ENCODE data around the gene TBC1D10B. TPM values are rescaled to one million over a fixed set of nuclear protein-coding genes. Genes with fewer than 3 reads are reported as not detected.

TBC1D10B gene
- total RNA-seq, 1 experiment from 2014 or later, result 49.2 TPM

DNA sequence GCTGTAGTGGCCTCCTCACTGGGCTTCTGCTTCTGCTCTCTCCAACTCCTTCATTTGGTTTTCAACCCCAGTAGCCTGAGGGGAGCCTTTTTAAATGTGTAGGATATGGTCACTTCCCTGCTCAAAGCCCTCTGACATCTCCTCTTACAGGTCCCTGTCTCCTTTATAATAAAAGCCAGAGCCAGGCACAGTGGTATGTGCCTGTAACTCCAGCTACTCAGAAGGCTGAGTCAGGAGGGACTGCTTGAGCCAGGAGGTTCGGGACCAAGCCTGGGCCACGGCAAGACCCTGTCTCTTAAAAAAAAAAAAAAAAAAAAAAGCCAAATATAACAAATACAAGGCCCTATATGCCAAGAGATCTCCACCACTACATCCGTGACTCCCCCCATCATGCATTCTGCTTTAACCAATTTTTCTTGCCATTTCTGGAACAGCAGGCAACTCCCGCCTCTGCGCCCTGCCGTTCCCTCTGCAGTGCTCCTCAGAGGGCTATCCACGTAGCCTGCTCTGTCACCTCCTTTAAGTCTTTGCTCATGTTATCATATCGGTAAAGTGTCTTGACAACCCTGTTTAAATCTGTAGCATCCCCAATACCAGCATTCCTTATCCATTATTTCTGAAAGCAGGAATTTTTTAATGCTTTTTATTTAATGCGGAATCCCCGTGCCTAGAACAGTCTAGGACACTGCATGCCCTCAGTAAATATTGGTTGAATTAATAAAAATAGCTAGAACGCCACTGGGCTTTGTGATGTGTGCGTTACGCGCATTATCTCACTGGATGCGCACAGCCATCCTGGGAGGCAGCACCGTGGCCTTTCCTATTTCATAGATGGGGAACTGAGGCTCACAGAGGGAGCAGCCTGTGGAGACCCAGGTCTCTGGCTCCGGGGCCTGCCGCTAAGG, 46.6 kb upstream of the TBC1D10B start:
- DNase-seq (ENCODE audit: low read depth, low spot score) (no peak), ATAC-seq (no peak)
- Histone ChIP-seq H3K9me2 (ENCODE audit: insufficient read depth) (no peaks in the 10 kb centered on the region), H3K4me2 (ENCODE audit: low read length) (peak overlapping the region; percentile 28; the same call in 1 of the 2 replicates), H3K36me3 (ENCODE audit: control insufficient read depth in 1 of 2, insufficient read depth in 2 of 2, low read length in 2 of 2) (peaks cover 10 to 34% of the 10 kb centered on the region in 2 experiments; a peak in 2 of 4 replicates), H3K9ac (ENCODE audit: low read length) (no peak overlapping the region), H2AFZ (ENCODE audit: low read depth, low read length, poor library complexity, severe bottlenecking) (no peak overlapping the region), H3K27me3 (ENCODE audit: insufficient read depth, low read length) (no peaks in the 10 kb centered on the region), H3K4me3 (replicated peaks in 1 of 2; ENCODE audit: low read depth in 1 of 2, low read length in 2 of 2) (no peak overlapping the region), H3K27ac (ENCODE audit: low read depth, low read length) (peak overlapping the region; percentile 83; the same call in 1 of the 2 replicates), H3K79me2 (ENCODE audit: insufficient read depth, low read length) (peaks cover 27% of the 10 kb centered on the region), H4K20me1 (ENCODE audit: insufficient read depth) (peaks cover 3% of the 10 kb centered on the region; the same call in 1 of the 2 replicates), H3K4me1 (ENCODE audit: control insufficient read depth in 1 of 2, insufficient read depth in 2 of 2, low read length in 2 of 2) (peaks cover 6 to 40% of the 10 kb centered on the region in 2 experiments; a peak in 3 of 4 replicates), H3K9me3 (ENCODE audit: control insufficient read depth in 1 of 2, insufficient read depth in 1 of 2, low read depth in 1 of 2, low read length in 2 of 2) (no peaks in the 10 kb centered on the region)
- ChIA-PET POLR2A (interaction anchor here (0.9 to 2.0 kb wide), 6 partner anchors 7 to 217 kb away, joined by 3 to 15 read pairs (median 7); partner anchors contain the start of genes DCTPP1, ZNF48, ZNF764 and ZNF771), CTCF (interaction anchor here (0.9 to 4.9 kb wide), 10 partner anchors 8 to 324 kb away, joined by 3 to 52 read pairs (median 6); partner anchors contain the start of genes DCTPP1, ZNF48 and ZNF771), RAD21 (ENCODE audit: low non-redundant PET in 1 of 2, low total read pairs in 2 of 2, uncharacterized antibody in 2 of 2, unreplicated experiment in 2 of 2) (interaction anchor here (0.9 to 1.4 kb wide), 3 partner anchors 10 to 13 kb away, joined by 3 to 4 read pairs (median 4); partner anchors contain the start of genes DCTPP1 (in 2 of the 2) and ZNF771 (in 1 of the 2))
- TF ChIP-seq POLR2AphosphoS5 (IDR thresholded peaks at IDR 0.05; ENCODE audit: low read depth, low read length), result no peak
- BruUV-seq (replicated peaks), result no TSS peak
- intact Hi-C loops (cut with micrococcal nuclease), result no loop called here

DNA sequence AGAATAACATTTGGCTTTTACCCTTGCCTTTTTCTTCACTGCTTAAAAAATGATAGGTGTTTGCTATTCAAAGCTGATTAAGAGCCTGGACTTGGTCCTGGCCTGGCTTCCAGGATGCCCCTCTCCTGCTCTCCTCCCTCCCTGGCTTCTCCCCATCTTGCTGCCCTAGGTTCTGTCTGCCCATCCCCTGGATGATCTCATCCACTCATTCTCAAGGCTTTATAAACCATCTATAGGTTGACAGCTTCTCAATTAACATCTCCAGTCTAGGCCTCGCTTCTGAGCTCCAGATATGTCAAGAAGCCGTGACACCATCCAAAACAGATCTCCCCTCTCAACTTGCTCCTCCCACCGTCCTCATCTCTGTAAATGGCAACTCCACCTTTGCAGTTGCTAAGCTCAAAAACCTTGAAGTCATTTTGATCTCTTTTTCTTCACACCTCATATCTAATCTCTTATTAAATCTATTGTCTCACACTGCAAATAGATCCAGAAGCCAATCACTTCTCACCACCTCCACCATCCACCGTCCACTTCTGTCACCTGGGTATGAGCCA, 45.8 kb upstream of the TBC1D10B start:
- Histone ChIP-seq H3K4me2 (ENCODE audit: low read length) (no peak overlapping the region), H3K4me1 (ENCODE audit: control insufficient read depth in 1 of 2, insufficient read depth in 2 of 2, low read length in 2 of 2) (peaks cover 6 to 40% of the 10 kb centered on the region in 2 experiments; a peak in 3 of 4 replicates), H3K9me3 (ENCODE audit: control insufficient read depth in 1 of 2, insufficient read depth in 1 of 2, low read depth in 1 of 2, low read length in 2 of 2) (no peaks in the 10 kb centered on the region), H3K79me2 (ENCODE audit: insufficient read depth, low read length) (peaks cover 33% of the 10 kb centered on the region), H3K9me2 (ENCODE audit: insufficient read depth) (no peaks in the 10 kb centered on the region), H3K27me3 (ENCODE audit: insufficient read depth, low read length) (no peaks in the 10 kb centered on the region), H4K20me1 (ENCODE audit: insufficient read depth) (peaks cover 3% of the 10 kb centered on the region; the same call in 1 of the 2 replicates), H2AFZ (ENCODE audit: low read depth, low read length, poor library complexity, severe bottlenecking) (no peak overlapping the region), H3K36me3 (ENCODE audit: control insufficient read depth in 1 of 2, insufficient read depth in 2 of 2, low read length in 2 of 2) (peaks cover 8 to 35% of the 10 kb centered on the region in 2 experiments; a peak in 2 of 4 replicates), H3K27ac (ENCODE audit: low read depth, low read length) (no peak overlapping the region), H3K4me3 (replicated peaks in 1 of 2; ENCODE audit: low read depth in 1 of 2, low read length in 2 of 2) (no peak overlapping the region), H3K9ac (ENCODE audit: low read length) (no peak overlapping the region)
- CTCF ChIA-PET, result interaction anchor here (1.1 kb wide), 1 partner anchor 14 kb away, joined by 6 read pairs; the partner anchor contains the start of gene DCTPP1
- POLR2A ChIA-PET, result no interaction called here
- DNase-seq (ENCODE audit: low read depth, low spot score) (no peak), ATAC-seq (no peak)
- BruUV-seq (replicated peaks), result no TSS peak
- intact Hi-C loops (cut with micrococcal nuclease), result no loop called here
- RAD21 ChIA-PET (ENCODE audit: low non-redundant PET in 1 of 2, low total read pairs in 2 of 2, uncharacterized antibody in 2 of 2, unreplicated experiment in 2 of 2), result no interaction called here
- TF ChIP-seq ATF3 (IDR thresholded peaks at IDR 0.05) (no peak), EZH2 (IDR thresholded peaks at IDR 0.05) (no peak), FOSL1 (IDR thresholded peaks at IDR 0.05; ENCODE audit: low read depth) (no peak), SIN3A (IDR thresholded peaks at IDR 0.05; ENCODE audit: low read depth) (no peak), ELF1 (IDR thresholded peaks at IDR 0.05; ENCODE audit: borderline replicate concordance, low read depth) (no peak), REST (IDR thresholded peaks at IDR 0.05; ENCODE audit: low read depth) (no peak), JUND (IDR thresholded peaks at IDR 0.05) (no peak)
- TF ChIP-seq, protein P1, sequence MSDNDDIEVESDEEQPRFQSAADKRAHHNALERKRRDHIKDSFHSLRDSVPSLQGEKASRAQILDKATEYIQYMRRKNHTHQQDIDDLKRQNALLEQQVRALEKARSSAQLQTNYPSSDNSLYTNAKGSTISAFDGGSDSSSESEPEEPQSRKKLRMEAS (IDR thresholded peaks at IDR 0.05), result no peak
- TF ChIP-seq, protein P2, sequence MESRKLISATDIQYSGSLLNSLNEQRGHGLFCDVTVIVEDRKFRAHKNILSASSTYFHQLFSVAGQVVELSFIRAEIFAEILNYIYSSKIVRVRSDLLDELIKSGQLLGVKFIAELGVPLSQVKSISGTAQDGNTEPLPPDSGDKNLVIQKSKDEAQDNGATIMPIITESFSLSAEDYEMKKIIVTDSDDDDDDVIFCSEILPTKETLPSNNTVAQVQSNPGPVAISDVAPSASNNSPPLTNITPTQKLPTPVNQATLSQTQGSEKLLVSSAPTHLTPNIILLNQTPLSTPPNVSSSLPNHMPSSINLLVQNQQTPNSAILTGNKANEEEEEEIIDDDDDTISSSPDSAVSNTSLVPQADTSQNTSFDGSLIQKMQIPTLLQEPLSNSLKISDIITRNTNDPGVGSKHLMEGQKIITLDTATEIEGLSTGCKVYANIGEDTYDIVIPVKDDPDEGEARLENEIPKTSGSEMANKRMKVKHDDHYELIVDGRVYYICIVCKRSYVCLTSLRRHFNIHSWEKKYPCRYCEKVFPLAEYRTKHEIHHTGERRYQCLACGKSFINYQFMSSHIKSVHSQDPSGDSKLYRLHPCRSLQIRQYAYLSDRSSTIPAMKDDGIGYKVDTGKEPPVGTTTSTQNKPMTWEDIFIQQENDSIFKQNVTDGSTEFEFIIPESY (IDR thresholded peaks at IDR 0.05; ENCODE audit: extremely low read depth, insufficient replicate concordance, low read length), result no peak
